Ovary (tissue), 3 donors: ENCODE measurements around the gene TEX44.

ENCODE experiments used
- POLR2A ChIP-seq: fragments of 450-650 bp; IDR thresholded peaks from one replicate; pipeline ENCODE4 v1.6.1; 2017; ENCODE audit warnings: antibody characterized with exemption, mild to moderate bottlenecking, moderate library complexity
- TF ChIP-seq, protein P1 (sequence below), 3 donors: fragments of 450-650 bp in 2 of 3; fragments of 200-600 bp in 1 of 3; IDR thresholded peaks; one replicate each; pipeline versions ENCODE4 v1.5.1 to v1.8.0; 2016 to 2022; ENCODE audit warnings: antibody characterized with exemption in 3 of 3, mild to moderate bottlenecking in 1 of 3
- donor health status: DM: no; HTN: no; CAD: no.

DNA sequence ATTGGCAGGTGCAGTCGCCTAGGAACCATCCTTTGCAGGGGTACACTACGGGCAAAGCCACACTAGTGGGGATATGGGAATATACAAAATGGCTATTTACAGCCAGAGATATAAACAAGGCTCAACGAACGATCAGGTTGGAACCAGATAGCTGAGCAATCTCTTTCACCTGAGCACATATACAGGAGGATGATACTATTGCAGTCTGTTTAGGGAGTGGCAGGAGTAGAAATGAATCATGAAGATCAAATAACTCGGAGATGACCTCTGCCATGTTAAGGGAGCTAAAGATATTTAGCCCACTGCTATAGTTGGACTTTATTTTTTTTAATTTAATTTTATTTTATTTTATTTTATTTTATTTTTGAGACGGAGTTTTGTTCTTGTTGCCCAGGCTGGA is 33.8 kb downstream of the TEX44 start:
- TF ChIP-seq, protein P1, sequence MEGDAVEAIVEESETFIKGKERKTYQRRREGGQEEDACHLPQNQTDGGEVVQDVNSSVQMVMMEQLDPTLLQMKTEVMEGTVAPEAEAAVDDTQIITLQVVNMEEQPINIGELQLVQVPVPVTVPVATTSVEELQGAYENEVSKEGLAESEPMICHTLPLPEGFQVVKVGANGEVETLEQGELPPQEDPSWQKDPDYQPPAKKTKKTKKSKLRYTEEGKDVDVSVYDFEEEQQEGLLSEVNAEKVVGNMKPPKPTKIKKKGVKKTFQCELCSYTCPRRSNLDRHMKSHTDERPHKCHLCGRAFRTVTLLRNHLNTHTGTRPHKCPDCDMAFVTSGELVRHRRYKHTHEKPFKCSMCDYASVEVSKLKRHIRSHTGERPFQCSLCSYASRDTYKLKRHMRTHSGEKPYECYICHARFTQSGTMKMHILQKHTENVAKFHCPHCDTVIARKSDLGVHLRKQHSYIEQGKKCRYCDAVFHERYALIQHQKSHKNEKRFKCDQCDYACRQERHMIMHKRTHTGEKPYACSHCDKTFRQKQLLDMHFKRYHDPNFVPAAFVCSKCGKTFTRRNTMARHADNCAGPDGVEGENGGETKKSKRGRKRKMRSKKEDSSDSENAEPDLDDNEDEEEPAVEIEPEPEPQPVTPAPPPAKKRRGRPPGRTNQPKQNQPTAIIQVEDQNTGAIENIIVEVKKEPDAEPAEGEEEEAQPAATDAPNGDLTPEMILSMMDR (IDR thresholded peaks at IDR 0.05): no peak
- TF ChIP-seq POLR2A: no peak
